Globus pallidus (tissue), 1 donor: Measurements from ENCODE around the gene PGA3.
"Not testable (repeated sequence)": the region's sequence is repeated elsewhere in the genome, so short reads cannot be mapped to it uniquely, and the experiment has no call there.

Experiments
- DNase-seq: peaks from one replicate; pipeline ENCODE4 v3.0.0-alpha.2; 2015; ENCODE audit warnings: low spot score

PGA3 gene

DNA sequence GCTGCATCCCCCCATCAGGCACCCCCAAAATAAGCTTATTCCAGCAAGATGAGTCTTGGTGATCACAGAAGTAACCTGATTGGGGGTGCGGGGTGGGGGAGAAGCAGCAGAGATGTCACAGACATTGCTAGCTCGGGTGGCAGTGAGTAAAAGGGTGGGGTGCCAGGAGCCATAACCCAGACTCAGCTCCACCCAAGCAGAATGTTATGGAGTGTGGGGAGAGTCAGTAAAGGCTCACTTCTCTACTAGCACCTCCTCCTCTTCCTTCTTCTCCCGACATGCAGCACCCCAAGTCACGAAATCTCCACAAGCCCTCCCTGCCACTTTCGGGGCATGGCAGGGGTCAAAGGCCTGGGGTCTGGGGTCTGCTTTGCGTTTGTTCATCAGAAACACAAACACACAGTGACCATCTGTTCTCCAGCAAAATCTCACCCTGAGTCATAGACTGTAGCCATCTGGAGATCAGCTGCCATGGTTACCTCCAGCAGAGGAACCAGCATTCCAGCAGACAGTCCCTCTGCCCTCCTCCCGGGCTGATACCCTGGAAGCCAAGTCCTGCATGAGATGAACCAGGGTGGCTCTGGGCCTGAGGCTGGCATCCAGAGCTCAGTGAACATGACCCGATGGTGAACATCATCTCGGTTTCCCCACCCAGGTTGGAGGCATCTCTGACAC is 4.5 kb downstream of the PGA3 start:
- DNase-seq = not testable (repeated sequence)

DNA sequence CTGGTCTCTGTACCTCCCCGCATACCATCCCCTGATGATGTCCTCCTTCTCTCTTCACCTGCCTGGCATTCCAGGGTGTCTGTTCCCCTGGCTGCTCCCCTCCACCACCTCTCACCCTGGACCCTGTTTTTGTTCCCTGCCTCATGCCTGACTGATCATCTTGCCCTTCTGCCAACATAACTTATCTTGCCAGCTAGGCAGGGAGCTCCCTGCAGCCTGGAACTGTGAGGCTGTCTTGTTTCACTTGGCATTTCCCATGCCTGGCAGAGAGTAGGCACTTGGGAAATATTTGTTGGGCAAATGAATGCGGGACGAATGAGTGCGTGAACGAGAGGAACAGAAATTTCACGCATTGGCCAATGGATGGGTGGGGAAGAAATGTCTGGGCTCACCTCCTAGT is 7.3 kb downstream of the PGA3 start:
- DNase-seq = not testable (repeated sequence)

DNA sequence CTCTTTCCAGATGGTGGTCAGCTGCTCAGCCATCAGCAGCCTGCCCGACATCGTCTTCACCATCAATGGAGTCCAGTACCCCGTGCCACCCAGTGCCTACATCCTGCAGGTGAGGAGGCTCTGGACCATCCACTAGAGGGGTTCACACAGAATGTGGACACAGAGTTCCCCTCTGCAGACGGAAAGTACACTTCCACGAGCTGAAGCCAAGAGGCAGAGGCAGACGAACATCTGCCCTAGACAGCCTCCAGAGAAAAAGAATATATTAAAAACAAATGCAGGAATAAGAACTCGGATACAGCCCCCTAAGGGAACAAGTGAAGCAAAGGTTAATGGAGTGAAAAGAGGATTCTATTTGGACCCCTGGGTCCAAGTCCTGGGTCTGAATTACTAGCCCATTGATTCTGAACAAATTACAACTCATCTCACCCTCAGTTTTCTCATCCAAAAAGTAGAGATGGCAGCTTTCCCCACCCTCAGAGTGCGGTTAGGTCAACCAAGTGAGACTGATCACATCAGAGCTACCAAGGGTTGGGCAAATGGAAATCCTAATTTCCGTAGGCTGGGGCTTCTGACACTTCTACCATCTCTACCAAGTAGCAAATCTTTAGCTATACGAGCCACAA is 8.1 kb downstream of the PGA3 start:
- not testable (repeated sequence) for DNase-seq

DNA sequence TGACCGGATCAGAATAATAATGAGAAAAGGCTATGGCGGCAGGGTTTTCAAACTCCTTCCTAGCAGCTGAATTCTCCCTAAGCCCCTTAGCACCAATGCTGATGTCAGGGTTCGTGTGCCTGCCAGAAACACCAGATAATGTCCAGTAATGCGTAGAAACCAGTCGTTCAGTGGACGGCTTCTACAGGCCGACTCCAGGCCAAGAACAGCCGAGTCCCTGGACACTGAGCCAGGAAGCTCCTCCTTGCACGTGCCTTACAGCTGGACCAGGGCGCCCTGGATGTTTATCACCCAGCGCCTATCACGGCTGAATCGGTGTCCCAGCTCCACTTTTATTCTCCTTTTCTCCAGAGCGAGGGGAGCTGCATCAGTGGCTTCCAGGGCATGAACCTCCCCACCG is 8.9 kb downstream of the PGA3 start:
- not testable (repeated sequence) for DNase-seq

GRCh38 chr11:61213711-61214324 is 10.5 kb downstream of the PGA3 start:
- DNase-seq = not testable (repeated sequence)

DNA sequence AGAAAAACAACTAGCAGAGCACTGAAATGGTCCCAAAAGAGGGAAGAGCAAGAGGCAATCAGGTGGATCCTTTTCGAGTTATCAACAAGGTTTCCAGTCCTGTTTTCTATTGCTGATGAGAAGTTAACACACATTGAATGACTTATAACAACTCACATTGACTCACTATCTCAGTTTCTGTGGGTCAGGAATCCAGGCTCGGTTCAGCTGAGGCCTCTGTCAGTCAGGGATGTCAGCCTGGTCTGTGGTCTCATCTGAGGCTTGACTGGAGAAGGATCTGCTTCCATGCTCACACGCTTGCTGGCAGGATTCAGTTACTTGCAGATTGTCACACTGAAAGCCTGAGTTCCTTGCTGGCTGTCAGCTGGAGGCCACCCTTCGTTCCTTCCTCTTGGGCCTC is 15.0 kb downstream of the PGA3 start:
- DNase-seq = not testable (repeated sequence)

GRCh38 chr11:61219016-61219415 is 15.7 kb downstream of the PGA3 start:
- not testable (repeated sequence) for DNase-seq

DNA sequence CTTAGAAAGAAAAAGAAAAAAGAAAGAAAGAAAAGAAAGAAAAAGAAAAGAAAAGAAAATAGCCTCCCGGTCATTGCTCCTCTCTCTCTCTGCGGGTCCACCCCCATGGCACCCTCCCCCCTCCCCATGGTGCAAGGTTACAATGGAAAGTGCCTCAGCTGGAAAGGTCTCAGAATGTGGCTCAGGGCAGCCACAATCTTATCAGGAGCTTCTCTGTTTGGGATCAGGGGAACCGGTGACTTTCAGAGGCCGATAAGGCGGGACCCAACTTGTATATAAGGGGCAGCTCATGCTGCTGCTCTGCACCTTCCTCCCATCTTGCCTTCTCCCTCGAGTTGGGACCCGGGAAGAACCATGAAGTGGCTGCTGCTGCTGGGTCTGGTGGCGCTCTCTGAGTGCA is 18.7 kb downstream of the PGA3 start, which contains the start of gene PGA4:
TSS of gene PGA4 (plus strand) at position 301 of the 400 bp plus-strand sequence. CDS start at position 355, 54 bp downstream.
- not testable (repeated sequence) for DNase-seq

- not testable (repeated sequence) for DNase-seq
These were observed 19.4 kb downstream of the PGA3 start for GRCh38 chr11:61222692-61223091.

DNA sequence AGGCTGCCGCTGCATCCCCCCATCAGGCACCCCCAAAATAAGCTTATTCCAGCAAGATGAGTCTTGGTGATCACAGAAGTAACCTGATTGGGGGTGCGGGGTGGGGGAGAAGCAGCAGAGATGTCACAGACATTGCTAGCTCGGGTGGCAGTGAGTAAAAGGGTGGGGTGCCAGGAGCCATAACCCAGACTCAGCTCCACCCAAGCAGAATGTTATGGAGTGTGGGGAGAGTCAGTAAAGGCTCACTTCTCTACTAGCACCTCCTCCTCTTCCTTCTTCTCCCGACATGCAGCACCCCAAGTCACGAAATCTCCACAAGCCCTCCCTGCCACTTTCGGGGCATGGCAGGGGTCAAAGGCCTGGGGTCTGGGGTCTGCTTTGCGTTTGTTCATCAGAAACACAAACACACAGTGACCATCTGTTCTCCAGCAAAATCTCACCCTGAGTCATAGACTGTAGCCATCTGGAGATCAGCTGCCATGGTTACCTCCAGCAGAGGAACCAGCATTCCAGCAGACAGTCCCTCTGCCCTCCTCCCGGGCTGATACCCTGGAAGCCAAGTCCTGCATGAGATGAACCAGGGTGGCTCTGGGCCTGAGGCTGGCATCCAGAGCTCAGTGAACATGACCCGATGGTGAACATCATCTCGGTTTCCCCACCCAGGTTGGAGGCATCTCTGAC is 23.3 kb downstream of the PGA3 start:
- DNase-seq = not testable (repeated sequence)

GRCh38 chr11:61229458-61229857 is 26.1 kb downstream of the PGA3 start:
- DNase-seq = not testable (repeated sequence)

DNA sequence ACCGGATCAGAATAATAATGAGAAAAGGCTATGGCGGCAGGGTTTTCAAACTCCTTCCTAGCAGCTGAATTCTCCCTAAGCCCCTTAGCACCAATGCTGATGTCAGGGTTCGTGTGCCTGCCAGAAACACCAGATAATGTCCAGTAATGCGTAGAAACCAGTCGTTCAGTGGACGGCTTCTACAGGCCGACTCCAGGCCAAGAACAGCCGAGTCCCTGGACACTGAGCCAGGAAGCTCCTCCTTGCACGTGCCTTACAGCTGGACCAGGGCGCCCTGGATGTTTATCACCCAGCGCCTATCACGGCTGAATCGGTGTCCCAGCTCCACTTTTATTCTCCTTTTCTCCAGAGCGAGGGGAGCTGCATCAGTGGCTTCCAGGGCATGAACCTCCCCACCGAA is 27.7 kb downstream of the PGA3 start:
- not testable (repeated sequence) for DNase-seq

DNA sequence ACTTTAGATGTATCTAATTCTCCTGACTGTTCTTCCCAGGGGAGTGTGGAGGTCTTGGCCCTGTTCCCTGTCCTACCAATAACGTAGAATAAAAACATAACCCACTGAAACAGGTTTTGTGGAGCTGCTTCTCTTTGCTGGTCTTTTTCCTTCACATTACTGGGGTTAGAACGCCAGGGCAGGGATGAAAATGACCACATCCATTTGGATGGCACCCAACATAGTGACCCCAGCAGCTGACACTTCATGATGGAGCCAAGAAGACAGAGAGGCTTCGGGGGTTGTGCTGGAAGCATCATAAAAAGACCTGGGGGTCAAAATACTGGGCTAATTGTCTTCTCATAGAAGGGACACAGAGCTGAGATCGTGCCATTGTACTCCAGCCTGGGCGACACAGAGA is 28.3 kb downstream of the PGA3 start:
- DNase-seq = not testable (repeated sequence)

DNA sequence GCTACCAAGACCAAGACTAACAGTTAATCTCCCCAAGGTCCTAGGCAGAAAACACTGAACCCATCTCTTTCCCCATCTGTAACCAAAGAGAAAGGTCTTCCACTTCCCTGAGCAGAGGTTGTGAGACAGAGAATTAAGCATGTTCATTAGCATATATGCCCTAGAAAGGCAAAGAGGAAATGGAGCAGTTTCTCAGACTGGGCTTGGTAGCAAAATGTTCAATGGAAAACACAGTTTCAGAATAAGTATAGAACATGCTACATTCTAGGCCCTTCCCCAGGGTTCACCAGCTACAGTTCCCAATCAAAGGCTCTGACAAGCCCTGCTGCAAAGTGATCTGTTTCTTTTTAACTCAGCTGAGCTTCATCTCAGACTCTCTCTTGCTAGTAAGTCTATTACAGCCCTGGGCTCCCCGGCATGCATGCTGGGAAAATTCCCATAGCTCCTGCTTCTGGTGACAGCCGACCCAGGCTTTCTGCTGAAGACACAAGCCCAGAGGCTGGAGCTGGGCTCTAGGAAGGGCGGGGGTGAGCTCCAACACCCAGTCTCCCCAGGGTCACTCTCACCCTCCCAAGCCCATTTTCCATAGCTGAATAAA is 29.3 kb downstream of the PGA3 start:
- not testable (repeated sequence) for DNase-seq

DNA sequence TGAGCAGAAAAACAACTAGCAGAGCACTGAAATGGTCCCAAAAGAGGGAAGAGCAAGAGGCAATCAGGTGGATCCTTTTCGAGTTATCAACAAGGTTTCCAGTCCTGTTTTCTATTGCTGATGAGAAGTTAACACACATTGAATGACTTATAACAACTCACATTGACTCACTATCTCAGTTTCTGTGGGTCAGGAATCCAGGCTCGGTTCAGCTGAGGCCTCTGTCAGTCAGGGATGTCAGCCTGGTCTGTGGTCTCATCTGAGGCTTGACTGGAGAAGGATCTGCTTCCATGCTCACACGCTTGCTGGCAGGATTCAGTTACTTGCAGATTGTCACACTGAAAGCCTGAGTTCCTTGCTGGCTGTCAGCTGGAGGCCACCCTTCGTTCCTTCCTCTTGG is 33.8 kb downstream of the PGA3 start:
- not testable (repeated sequence) for DNase-seq

GRCh38 chr11:61240288-61240687 is 37.0 kb downstream of the PGA3 start:
- DNase-seq = not testable (repeated sequence)

GRCh38 chr11:61240875-61241274 is 37.6 kb downstream of the PGA3 start, which contains the start of gene PGA5:
TSS of gene PGA5 (plus strand) at chr11:61241175. CDS start at chr11:61241227, 52 bp downstream.
- not testable (repeated sequence) for DNase-seq

DNA sequence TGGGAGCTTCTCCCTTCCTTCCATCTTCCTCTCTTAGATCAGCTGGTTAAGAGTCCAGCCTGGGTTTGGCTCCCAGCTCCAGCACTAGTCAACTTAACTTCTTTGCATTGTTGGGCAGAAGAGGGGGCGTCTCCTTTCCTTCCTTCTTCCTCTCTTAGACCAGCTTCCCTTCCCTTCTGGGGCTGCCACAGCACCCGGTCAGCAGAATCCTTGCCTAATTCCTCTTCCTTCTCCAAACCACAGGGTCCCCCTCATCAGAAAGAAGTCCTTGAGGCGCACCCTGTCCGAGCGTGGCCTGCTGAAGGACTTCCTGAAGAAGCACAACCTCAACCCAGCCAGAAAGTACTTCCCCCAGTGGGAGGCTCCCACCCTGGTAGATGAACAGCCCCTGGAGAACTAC is 38.2 kb downstream of the PGA3 start:
- DNase-seq = not testable (repeated sequence)

DNA sequence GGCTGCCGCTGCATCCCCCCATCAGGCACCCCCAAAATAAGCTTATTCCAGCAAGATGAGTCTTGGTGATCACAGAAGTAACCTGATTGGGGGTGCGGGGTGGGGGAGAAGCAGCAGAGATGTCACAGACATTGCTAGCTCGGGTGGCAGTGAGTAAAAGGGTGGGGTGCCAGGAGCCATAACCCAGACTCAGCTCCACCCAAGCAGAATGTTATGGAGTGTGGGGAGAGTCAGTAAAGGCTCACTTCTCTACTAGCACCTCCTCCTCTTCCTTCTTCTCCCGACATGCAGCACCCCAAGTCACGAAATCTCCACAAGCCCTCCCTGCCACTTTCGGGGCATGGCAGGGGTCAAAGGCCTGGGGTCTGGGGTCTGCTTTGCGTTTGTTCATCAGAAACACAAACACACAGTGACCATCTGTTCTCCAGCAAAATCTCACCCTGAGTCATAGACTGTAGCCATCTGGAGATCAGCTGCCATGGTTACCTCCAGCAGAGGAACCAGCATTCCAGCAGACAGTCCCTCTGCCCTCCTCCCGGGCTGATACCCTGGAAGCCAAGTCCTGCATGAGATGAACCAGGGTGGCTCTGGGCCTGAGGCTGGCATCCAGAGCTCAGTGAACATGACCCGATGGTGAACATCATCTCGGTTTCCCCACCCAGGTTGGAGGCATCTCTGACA is 42.1 kb downstream of the PGA3 start:
- DNase-seq = not testable (repeated sequence)

DNA sequence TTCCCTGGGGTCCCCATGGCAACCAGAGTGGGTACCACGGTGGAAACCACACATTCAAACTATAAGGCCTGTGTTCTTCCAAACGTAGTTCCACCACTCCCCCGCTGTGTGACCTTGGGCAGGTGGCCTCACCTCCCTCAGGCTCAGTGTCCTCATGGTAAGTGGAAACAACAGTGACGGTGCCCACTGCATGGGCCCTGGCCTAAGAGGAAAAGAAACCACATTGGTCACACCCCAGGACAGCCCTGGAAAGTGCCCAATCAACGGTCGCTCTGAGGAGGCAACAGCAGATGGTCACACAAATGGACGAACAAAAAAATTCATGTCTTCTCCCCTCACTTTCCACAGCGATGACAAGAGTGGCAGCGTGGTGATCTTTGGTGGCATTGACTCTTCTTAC is 44.8 kb downstream of the PGA3 start:
- DNase-seq = not testable (repeated sequence)

DNA sequence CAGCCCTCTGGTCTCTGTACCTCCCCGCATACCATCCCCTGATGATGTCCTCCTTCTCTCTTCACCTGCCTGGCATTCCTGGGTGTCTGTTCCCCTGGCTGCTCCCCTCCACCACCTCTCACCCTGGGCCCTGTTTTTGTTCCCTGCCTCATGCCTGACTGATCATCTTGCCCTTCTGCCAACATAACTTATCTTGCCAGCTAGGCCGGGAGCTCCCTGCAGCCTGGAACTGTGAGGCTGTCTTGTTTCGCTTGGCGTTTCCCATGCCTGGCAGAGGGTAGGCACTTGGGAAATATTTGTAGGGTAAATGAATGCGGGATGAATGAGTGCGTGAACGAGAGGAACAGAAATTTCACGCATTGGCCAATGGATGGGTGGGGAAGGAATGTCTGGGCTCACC is 45.9 kb downstream of the PGA3 start:
- not testable (repeated sequence) for DNase-seq
